Uterus (tissue), 4 donors: Measurements from ENCODE around the gene MYOM3. TPM values are rescaled to one million over a fixed set of nuclear protein-coding genes. Genes with fewer than 3 reads are reported as not detected.

Experiments used
- DNase-seq, 2 donors: peaks; one replicate each; pipeline ENCODE4 v3.0.0-alpha.2; 2019 to 2020
- H3K27ac ChIP-seq, 2 donors: fragments of 200-600 bp; sonication (generic); 1 replicate in 1 of 2; 2 replicates in 1 of 2; pipeline ENCODE4 v1.5.1; 2016 to 2018
- H3K27me3 ChIP-seq, 2 donors: fragments of 200-600 bp; sonication (generic); one replicate each; pipeline ENCODE4 v1.5.1; 2018 to 2019; ENCODE audit warnings: control low read depth in 1 of 2
- H3K36me3 ChIP-seq, 2 donors: fragments of 200-600 bp; sonication (generic); one replicate each; pipeline ENCODE4 v1.5.1; 2019; ENCODE audit warnings: control low read depth in 1 of 2
- H3K4me1 ChIP-seq, 2 donors: fragments of 200-600 bp; sonication (generic); one replicate each; pipeline ENCODE4 v1.5.1; 2018 to 2019; ENCODE audit warnings: control low read depth in 1 of 2
- H3K4me3 ChIP-seq, 2 donors: fragments of 200-600 bp; sonication (generic); 1 replicate in 1 of 2; 2 replicates in 1 of 2; pipeline ENCODE4 v1.5.1; 2018 to 2019; ENCODE audit warnings: mild to moderate bottlenecking in 1 of 2
- H3K9me3 ChIP-seq, 2 donors: fragments of 200-600 bp; sonication (generic); one replicate each; pipeline ENCODE4 v1.5.1; 2019; ENCODE audit warnings: control low read depth in 1 of 2
- CTCF ChIP-seq, 4 experiments: fragments of 200-600 bp in 2 of 4; fragments of 450-650 bp in 2 of 4; sonication (generic) in 2 of 4; IDR thresholded peaks; one replicate each; pipeline ENCODE4 v1.5.1; 2016 to 2019; ENCODE audit warnings: antibody characterized with exemption in 4 of 4, mild to moderate bottlenecking in 2 of 4, moderate library complexity in 1 of 4
- POLR2A ChIP-seq, 2 donors: fragments of 450-650 bp; IDR thresholded peaks; one replicate each; pipeline ENCODE4 v1.6.1; 2016; ENCODE audit warnings: antibody characterized with exemption in 2 of 2, mild to moderate bottlenecking in 1 of 2, moderate library complexity in 1 of 2
- intact Hi-C: fragments of 100-400 bp; cut with DNase I; formaldehyde crosslinking; loops from one replicate; pipeline ENCODE4 v1.15.1; 2023; ENCODE audit warnings: low total_unique reads
- total RNA-seq, 4 donors: library from RNA; depleted of rRNA in 3 of 4; stranded (reverse); fragments of >200 nt in 3 of 4; gene quantifications; one replicate each; pipeline versions ENCODE4 v1.1.0 to v1.2.4, GENCODE V29; 2014 to 2023
- donor health status: DM: yes; HTN: yes; CAD: no.

Gene MYOM3
- total RNA-seq, 4 donors from 2014 or later, result under 0.01 to 0.90 (median 0.79) TPM; not detected in 1

DNA sequence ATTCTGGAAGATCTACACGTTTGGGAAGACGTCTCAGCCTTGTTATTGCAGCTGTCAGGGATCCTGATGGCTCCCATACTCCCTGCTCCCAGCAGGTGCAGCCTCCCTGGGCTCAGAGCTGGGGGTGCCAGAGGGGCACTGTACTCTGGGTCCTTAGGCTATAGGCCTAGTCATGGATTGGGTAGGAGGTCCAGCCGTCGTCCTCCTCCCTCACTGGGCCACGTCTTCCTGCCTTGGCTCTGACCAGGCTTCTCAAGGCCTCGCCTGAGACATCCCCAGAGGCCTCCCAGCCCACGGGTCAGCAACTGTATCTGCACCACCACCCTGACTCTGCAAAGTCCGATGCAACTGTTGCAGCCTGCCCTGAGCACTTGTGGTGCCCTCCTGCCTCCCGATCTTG lies 18.2 kb downstream of the MYOM3 start:
- H3K4me1 ChIP-seq, result no peaks in the 10 kb centered on the region
- H3K4me3 ChIP-seq, result no peak overlapping the region
- H3K27me3 ChIP-seq, result no peaks in the 10 kb centered on the region
- H3K9me3 ChIP-seq, result no peaks in the 10 kb centered on the region
- intact Hi-C loops, result no loop called here
- DNase-seq, result no peak
- TF ChIP-seq POLR2A (IDR thresholded peaks at IDR 0.05) (no peak), CTCF (IDR thresholded peaks at IDR 0.05) (no peak)
- H3K27ac ChIP-seq, result no peak overlapping the region
- H3K36me3 ChIP-seq, result no peaks in the 10 kb centered on the region

- no peaks in the 10 kb centered on the region for H3K9me3 ChIP-seq
- intact Hi-C loops, result no loop called here
- no peaks in the 10 kb centered on the region for H3K36me3 ChIP-seq
- no peaks in the 10 kb centered on the region for H3K27me3 ChIP-seq
- TF ChIP-seq POLR2A (IDR thresholded peaks at IDR 0.05) (no peak), CTCF (IDR thresholded peaks at IDR 0.05) (no peak)
- no peak for DNase-seq
- H3K4me3 ChIP-seq, result no peak overlapping the region
- H3K4me1 ChIP-seq, result no peaks in the 10 kb centered on the region
- no peak overlapping the region for H3K27ac ChIP-seq
Measured at GRCh38 chr1:24092979-24093378, 19.0 kb downstream of the MYOM3 start.

DNA sequence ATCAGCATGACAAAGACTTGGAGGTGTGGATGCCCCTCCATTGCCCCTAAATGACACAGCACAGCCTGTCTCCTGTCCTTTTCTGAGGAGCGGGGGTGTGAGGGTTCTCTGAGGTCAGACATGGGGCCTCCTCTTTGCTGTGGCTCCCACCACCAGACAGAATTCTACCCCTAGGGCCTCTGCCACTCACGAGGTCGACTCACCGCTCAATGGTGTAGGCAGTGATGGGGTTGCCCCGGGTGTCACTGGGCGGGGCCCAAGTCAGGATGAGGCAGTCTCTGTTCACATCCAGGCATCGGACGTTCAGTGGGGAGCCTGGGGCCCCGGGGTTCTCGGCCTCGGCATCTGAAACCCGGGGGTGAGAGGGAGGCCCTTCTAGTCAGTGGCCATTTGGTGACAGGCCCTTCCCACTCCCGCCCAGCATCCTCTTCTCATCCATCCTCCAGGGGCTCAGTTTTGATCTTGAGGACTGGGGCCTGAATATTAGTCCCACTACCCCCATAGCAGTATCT lies 19.9 kb downstream of the MYOM3 start:
- intact Hi-C loops, result no loop called here
- no peak for TF ChIP-seq POLR2A (IDR thresholded peaks at IDR 0.05)
- TF ChIP-seq CTCF (IDR thresholded peaks at IDR 0.05), result no peak
- H3K27me3 ChIP-seq, result no peaks in the 10 kb centered on the region
- no peaks in the 10 kb centered on the region for H3K4me1 ChIP-seq
- no peaks in the 10 kb centered on the region for H3K36me3 ChIP-seq
- no peak for DNase-seq
- no peaks in the 10 kb centered on the region for H3K9me3 ChIP-seq
- H3K4me3 ChIP-seq, result no peak overlapping the region
- no peak overlapping the region for H3K27ac ChIP-seq

GRCh38 chr1:24090736-24091135 lies 21.2 kb downstream of the MYOM3 start:
- Histone ChIP-seq H3K27ac (no peak overlapping the region), H3K27me3 (no peaks in the 10 kb centered on the region), H3K4me3 (no peak overlapping the region), H3K36me3 (no peaks in the 10 kb centered on the region), H3K4me1 (no peaks in the 10 kb centered on the region), H3K9me3 (no peaks in the 10 kb centered on the region)
- no peak for TF ChIP-seq CTCF (IDR thresholded peaks at IDR 0.05)
- no peak for TF ChIP-seq POLR2A (IDR thresholded peaks at IDR 0.05)
- no peak for DNase-seq
- intact Hi-C loops, result no loop called here

DNA sequence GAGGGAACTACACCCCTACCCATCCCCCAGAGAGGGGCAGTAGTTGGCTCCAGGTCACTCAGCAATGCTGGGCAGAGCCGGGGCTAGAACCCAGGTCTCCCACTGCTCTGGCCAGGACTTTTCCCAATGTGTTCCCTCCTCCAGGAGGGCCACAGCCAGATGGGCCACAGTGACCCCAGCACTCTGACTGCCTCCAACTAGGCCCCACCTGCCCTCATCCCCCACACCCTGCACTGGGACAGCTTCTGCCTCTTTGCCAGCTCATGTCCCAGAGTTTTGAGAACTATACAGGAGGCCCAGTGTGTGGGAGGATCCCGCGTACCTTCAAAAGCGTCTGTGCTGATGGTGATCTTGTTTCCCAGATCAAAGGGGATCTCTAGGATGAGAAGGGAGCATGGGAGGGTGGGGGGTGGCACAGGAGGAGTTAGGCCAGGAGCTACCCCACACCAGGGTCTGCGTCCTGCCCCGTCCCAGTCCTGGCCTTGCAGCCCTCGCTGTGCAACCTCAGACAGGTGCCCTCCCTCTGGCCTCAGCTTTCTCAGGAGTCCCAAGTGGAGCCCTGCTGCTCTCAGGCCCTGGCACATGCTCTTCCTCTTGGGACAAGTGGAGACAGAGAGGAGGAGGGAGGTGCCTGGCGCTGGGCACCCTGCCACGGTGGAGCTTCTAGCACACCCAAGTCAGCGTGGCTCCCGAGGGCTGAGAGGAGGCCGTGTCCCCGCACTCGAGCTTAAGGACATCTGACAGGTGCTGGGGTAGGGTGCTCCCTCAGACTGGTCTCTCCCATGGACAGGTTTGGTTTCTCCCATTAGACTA lies 22.0 kb downstream of the MYOM3 start:
- no peak overlapping the region for H3K4me3 ChIP-seq
- no peaks in the 10 kb centered on the region for H3K4me1 ChIP-seq
- H3K27ac ChIP-seq, result no peak overlapping the region
- no peaks in the 10 kb centered on the region for H3K9me3 ChIP-seq
- no peaks in the 10 kb centered on the region for H3K27me3 ChIP-seq
- no peak for TF ChIP-seq CTCF (IDR thresholded peaks at IDR 0.05)
- no peak for TF ChIP-seq POLR2A (IDR thresholded peaks at IDR 0.05)
- DNase-seq, result no peak
- no peaks in the 10 kb centered on the region for H3K36me3 ChIP-seq
- intact Hi-C loops, result no loop called here
